ENCODE data around the gene CLNK.

The CLNK gene

DNA sequence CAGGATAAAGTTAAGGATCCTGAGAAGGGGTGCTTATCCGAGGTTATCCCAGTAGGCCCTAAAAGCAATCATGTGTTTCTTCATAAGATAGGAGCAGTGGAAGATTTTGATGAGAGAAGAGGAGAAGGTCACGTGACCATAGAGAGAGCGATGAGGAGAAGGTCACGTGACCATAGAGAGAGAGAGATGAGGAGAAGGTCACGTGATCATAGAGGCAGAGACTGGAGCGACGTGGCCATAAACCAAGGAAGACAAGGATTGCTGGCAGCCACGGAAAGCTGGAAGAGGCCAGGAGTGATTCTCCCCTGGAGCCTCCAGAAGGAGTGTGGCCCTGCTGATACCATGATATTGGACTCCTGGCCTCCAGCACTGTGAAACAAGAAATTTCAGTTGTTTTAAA lies 188.9 kb downstream of the CLNK start:
- DNase-seq, result no peak

- DNase-seq, result no peak
These were observed 192.1 kb downstream of the CLNK start for GRCh38 chr4:10492464-10492863.

DNA sequence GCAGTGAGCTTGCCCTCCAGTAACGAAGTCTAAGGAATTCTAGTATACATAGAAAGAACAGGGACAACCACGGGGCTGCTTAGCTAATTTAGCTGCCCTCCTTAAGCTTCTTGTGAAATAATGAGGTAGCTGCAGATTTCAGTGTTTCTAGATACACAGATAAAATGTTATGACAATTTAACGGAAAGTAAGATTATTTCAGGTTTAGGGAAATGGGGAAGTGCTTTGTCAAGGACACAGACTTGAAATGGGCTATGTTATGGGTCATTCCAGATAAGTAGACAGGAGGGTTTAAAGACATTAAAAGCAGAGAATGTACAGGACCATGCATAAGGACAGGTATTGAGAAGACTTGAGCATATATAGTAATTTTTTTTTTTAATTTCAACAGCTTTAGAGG lies 193.2 kb downstream of the CLNK start:
- DNase-seq, result no peak

DNA sequence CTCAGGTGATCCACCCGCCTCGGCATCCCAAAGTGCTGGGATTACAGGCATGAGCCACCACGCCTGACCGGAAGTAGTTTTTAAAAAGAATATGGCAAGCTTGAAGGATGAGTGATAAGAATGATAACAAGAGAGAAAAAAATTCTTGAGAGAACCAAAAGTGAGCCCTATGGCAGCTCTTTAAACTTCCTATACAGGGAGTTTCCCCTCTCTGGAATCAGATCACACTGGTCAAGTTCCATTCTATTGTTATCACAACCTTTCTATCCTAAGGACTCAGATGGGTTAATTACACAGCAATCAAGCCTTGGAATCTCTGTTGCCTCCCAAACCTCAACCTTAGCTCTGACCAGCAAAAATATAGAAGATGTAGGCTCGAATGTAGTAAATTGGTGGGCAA lies 193.6 kb downstream of the CLNK start:
- DNase-seq, result no peak

DNA sequence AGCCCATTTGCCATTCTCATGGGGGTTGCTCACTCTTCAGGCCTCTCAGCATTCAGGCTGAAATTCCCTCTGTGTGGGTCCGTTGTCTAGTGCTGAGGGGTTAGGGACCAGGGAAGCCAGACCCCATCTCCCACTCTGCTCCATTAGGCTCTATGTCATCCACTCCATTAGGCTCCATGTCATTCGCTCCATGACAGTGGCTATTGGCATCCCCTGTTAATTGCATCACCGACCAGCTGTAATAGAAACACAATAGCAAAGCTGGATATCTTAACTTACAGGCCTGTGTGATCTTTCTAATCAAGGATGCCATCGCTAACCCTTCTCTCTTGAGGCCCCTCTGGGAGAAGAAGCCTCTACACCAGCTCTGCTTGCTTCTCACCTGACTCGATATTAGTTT lies 201.7 kb downstream of the CLNK start:
- no peak for DNase-seq

DNA sequence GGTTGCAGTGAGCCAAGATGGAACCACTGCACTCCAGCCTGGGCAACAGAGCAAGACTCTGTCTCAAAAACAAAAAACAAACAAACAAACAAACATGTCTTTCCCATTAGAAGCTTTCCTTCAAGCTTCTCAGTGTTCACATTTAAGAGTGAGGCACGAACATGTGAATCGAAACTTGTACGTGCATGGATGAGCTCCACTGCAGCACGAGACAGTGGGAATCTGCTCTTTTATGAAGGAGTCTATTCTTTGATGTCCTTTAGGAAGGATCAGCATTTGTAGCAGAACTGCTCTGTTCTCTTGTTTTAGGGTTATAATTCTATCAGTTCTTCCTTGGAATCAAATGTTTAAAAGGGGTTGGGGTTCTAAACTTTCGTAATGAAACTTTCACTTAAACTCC lies 204.0 kb downstream of the CLNK start:
- DNase-seq, result no peak

- no peak for DNase-seq
These were observed 205.9 kb downstream of the CLNK start for GRCh38 chr4:10478621-10479020.

GRCh38 chr4:10470505-10470904 lies 214.1 kb downstream of the CLNK start:
- DNase-seq, result no peak

GRCh38 chr4:10466161-10466560 lies 218.4 kb downstream of the CLNK start:
- no peak for DNase-seq

- DNase-seq, result no peak
These were observed 221.7 kb downstream of the CLNK start for GRCh38 chr4:10462876-10463275.

GRCh38 chr4:10461850-10462400 lies 222.6 kb downstream of the CLNK start:
- no peak for DNase-seq

- no peak for DNase-seq
These were observed 223.3 kb downstream of the CLNK start for GRCh38 chr4:10461091-10461849.

- DNase-seq, result no peak
These were observed 224.1 kb downstream of the CLNK start for GRCh38 chr4:10460313-10461047.

DNA sequence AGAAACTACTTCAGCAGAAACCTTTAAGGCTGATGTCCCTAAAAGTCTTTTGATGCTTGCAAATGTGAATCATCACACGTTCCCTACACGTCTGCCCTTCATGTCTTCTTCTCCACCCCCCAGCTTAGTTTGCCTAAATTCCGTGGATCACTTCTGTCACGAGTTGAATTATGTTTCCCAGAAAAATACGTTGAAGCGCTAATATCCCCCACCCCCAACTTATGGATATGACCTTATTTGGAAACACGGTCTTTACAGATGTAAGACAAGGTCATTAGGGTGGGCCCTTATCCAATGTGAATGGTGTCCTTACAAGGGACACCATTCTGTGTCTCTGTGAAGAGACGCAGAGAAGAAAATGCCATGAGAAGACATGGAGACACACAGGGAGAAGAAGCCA lies 225.3 kb downstream of the CLNK start:
- DNase-seq, result no peak

GRCh38 chr4:10458177-10458576 lies 226.4 kb downstream of the CLNK start:
- DNase-seq, result no peak

- DNase-seq, result peak; percentile 50
These were observed 227.2 kb downstream of the CLNK start, which contains the start of gene ZNF518B for GRCh38 chr4:10457255-10457801. TSS of gene ZNF518B (minus strand) at chr4:10457426. CDS start at chr4:10446328, 11,098 bp downstream.

- no peak for DNase-seq
These were observed 227.8 kb downstream of the CLNK start for GRCh38 chr4:10456595-10457254.

GRCh38 chr4:10456260-10456594 lies 228.3 kb downstream of the CLNK start:
- DNase-seq, result no peak

- DNase-seq, result no peak
These were observed 229.4 kb downstream of the CLNK start for GRCh38 chr4:10455133-10455532.

DNA sequence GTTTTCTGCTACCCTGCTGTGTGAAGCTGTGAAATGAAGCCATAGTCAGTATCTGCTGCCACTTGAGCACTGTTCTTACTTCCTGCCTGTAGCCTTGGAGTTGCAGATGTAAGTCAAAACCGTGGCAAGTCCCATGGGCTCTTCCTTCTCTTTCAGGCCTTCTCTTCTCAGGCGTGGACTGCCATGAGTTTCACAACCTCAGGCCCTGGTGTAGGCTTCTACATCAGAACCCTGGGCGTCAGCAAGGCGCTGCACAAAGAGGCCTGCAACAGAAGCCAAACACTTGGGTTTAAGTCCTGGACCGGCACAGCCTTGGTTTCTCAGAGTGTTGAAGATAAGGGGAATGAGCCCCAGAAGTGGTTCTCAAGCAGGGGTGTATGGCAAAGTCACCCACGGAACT lies 229.8 kb downstream of the CLNK start:
- no peak for DNase-seq

- DNase-seq, result no peak
These were observed 230.4 kb downstream of the CLNK start for GRCh38 chr4:10454121-10454520.

- no peak for DNase-seq
These were observed 235.6 kb downstream of the CLNK start for GRCh38 chr4:10448991-10449390.

GRCh38 chr4:10442976-10443375 lies 241.6 kb downstream of the CLNK start:
- DNase-seq, result no peak
